Iris pigment epithelial cell (primary cell): Measurements from ENCODE around the gene ADGRB2.

Source experiments
- DNase-seq: peaks from one replicate; pipeline ENCODE4 v3.0.0-alpha.2; 2011; ENCODE audit warnings: low read depth

Gene ADGRB2

GRCh38 chr1:31702836-31703404 lies 61.2 kb downstream of the ADGRB2 start:
- no peak for DNase-seq

DNA sequence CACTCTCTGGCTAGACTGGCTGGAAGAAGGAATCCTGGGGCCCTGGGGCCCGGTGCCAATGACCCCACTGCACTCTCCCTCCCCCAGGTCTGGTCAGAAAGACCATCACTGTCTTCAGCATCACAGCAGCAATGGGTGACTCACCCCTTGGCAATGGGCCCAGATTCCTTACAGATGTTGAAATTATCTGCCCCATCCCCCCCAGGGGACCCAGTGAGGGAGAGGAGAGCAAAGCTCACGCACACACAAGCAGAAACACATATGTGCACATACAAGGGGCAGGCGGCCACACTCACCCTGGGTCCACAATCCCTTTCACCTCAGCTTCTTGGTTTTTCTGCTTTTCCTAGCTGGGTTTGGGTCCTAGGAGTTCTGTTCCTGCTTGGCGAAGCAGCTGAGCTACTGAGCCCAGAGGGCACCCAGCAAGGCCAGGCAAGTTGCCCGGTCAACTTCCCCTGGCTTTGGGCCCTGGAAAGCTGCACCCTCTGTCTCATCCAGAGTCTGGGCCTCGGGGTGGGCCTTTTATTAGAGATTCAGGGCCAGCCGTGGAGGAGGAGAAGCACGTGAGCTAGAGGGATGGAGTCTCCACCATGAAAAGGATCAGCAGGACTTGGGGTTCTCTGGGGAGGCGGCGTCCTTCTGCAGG lies 62.9 kb downstream of the ADGRB2 start:
- peak; percentile 94 for DNase-seq

DNA sequence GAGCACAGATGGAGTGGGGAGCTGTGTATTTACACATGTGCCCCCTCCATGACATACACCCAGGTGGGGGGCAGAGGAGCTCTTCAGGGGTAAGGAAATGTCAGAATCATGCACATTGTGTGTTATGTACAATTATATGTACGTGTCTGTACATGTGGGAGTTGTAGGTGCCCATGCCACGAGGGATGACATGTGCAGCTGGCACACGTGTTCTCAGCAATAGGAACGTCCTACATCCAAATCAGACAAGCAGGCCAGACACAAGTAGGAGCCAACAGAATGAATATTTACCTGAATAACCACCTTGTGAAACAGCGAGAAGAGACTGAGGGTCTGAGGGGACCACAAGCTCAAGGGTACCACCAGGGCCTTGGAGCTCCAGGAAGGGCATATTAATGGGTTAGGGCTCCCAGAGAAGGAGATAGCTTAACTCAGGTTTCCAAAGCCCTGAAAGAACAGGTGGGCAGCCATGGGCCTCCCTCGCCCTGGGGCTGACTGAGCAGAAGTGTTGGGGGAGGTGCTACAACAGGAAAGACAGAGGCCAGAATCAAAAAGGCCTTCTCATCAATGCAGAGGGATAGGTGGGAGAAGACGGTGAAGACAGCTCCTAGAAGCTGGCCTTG lies 63.6 kb downstream of the ADGRB2 start:
- no peak for DNase-seq

DNA sequence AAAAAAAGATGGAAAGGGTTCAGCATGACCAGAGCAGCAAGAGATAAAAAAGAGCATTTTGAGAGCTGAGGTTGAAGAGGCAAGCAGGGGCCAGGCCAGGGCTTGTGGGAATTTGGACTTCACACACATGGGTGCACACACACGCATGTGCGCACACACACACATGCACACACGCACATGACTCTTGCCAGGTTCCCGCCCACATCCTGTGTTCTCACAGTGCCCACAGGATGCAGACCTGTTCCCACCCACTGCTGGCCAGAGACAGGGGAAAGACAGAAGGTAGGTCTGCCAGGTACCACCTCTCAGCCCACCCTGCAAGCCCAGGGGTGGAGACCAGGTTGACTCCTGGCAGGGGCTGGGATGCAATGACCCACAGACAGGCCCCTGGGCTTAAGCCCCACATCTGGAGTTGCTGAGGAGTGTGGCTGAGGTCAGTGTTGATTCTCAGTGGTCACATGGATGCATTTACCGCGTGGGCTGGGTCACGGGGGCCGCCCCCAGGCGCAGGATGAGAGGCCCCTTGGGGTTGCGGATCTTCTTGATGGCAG lies 64.7 kb downstream of the ADGRB2 start:
- DNase-seq = no peak

DNA sequence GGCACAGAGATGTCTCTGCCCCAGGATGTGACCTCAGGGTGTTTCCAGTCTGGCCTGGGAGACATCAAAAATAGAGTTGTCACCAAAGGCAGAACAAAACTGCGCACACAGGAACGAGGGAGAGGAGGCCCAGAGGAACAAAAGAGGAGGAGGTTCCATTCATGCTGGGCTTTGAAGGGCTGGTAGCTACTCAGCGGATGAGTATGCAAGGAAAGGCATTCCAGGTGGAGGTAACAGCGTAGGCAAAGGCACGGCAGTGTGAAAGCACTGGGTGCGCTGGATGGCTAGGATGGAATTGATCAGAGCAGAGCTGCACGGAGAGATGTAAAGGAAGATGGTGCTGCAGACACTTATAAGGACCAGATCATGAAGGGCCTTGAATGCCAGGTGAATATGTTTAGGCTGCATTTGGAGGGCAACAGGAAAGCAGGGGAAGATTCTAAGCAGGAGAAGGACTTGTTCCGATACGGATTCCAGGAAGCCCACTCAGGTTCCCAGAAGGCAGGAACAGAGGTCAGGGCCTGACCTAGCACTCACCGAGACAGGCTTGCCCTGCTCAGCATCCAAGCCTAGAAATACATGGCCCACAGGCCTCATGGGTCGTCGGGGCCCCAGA lies 66.7 kb downstream of the ADGRB2 start:
- no peak for DNase-seq

- DNase-seq = no peak
Measured at GRCh38 chr1:31696242-31696641, 67.9 kb downstream of the ADGRB2 start.

GRCh38 chr1:31695327-31695726 lies 68.8 kb downstream of the ADGRB2 start:
- no peak for DNase-seq

GRCh38 chr1:31694964-31695313 lies 69.2 kb downstream of the ADGRB2 start:
- no peak for DNase-seq

DNA sequence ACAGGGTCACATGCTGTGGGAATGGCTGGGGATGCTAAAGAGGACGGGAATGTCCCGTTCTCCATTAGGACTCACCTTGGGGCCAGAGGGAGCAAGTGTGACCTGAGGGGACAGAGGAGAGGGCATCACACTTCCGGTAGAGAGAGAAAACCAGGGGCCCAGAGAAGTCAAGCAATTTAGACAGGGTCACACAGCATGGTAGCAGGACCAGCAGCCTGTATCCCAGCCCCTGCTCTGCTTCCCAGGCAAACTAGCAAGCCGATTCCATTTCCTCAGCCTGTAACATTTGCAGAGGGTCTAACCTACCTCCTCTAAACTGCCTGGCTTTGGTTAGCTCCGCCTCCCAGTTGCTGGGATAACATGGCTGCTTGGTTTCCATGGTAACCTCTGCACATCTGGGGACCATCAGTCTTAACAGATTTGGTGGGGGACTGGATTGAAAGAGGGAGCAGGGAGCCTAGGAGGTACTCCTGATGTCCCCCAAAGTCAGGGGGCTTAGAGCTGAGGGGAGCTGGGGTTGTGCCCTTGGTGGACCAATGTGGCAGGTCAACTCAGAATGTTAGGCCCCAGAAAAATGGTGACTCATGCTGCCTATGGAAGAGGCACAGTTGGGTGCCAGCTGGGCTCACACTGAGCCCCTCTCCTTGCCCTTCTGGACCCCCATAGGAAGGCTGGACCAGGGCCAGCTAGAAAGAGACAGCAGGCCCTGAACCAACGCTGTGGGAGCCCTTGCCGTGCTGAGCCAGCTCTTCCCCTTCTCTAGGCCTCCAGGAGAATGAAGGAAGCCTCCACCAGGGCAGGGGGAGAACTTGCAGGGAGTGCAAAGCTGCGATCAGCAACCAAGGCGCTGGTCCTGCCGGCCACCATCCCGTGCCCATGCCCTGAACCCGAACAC lies 69.8 kb downstream of the ADGRB2 start:
- no peak for DNase-seq

GRCh38 chr1:31693231-31693630 lies 70.9 kb downstream of the ADGRB2 start:
- no peak for DNase-seq

DNA sequence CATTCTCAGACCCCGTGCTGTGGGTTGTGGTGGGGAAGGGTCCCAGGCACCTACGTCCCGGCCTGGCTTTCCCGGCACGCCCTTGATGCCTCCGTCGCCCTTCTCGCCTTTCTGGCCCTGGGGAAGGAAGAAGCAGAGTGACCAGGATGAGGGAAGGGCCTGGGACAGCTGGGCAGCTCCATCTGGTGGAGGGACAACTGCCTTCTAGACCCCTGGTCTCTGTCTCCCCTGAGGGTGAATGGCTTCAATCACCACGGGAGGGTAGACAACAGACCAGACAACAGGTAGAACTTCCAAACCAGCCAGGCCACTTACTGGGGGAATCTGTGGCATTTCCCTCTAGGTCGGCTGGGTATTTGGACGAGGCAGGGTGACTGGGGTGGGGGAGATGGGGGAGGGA lies 72.2 kb downstream of the ADGRB2 start:
- DNase-seq = no peak

- no peak for DNase-seq
Measured at GRCh38 chr1:31691446-31691845, 72.7 kb downstream of the ADGRB2 start.

DNA sequence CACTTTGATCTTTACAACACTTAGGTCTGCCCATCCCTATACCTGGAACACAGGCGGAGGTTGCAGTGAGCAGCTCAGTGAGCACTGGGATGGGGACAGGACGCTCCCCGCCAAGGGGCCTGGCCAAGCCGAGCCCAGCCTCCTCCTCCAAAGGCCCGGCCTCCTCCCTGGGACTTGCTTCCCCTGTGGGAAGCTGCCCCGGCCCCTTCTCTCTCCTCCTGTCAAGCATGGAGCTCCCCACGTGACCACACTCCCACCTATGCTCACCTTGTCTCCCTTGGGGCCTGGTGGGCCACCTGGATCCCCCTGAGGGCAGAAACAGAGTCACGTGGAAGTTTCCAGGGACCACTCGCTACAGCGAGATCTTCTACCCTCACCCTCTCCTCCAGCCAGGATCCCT lies 73.2 kb downstream of the ADGRB2 start:
- DNase-seq = no peak

DNA sequence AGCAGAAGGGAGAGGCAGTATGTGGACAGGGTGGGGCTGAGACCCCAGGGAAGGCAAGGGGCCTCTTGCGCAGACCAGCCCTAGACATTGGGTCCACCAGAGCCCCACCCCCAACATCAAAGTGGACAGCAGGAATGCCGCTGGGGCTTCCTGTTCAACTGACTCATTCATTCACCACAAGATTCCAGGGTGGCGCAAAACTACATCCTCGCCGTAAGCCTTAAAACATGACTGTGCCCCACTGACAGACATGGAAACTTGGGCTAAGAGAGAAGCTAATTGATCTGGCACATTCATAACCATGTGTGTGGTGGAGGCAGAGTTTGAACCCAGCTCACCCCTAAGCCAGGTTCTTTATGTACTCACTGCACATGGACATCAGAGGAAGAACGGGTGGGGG lies 74.3 kb downstream of the ADGRB2 start:
- peak; percentile 98 for DNase-seq

DNA sequence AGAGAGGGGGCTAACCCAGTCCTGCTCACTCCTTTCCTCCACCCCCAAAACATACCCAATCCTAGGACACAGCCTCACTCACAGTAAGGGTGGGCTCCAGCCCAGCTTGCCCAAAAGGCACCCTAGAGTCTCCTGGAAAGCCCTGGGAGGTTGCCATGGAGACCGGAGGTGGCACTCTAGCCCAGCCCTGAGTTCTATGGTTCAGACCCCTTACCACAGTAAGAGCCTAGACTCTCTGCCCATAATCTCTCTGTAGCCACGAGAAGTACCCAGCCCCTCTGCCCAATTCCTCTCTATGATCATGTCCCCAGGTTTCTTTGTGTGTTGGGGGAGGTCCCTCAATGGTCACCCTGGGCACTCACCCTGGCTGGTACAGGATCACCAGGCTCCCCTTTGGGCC lies 74.8 kb downstream of the ADGRB2 start:
- DNase-seq = no peak

GRCh38 chr1:31688233-31688918 lies 75.8 kb downstream of the ADGRB2 start:
- peak; percentile 24 for DNase-seq

DNA sequence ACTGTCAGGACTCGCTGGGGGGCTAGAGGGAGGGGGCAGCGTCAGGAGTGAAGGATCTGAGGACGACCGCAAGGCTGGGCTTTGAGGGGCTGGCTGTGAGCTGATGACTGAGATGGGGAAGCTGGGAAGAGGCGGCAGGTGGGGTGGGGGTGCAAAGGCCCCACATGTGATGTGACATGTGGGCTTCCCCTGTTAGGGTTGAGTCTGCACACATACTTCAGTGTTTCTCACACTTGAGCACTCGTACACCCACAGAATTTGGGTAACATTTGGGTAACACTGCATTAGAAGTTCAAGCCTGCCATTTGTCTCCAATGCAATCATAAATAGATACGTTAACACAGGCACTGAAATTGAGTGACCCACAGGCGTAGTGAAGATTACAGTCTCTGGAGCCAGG lies 76.5 kb downstream of the ADGRB2 start:
- DNase-seq = no peak

GRCh38 chr1:31685795-31686194 lies 78.3 kb downstream of the ADGRB2 start:
- no peak for DNase-seq

DNA sequence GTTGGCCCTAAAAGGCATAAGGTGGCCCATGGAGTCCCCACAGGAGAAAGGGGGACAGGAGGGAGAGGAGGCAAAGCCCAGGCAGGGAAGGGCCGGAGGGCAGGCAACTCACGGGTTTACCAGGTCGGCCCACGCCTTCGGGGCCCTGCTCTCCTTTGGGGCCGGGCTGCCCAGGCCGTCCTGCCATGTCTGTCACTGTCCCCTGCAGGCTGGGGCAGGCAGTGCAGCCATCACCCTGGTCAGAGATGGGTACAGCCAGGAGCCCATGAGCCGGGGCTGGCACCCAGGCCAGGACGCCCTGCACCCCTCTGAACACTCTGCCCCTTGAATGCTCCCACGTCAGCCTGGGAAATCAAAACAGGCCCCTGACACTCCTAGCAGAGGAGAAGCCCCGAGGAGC lies 80.1 kb downstream of the ADGRB2 start:
- DNase-seq = no peak

GRCh38 chr1:31681415-31681814 lies 82.7 kb downstream of the ADGRB2 start:
- no peak for DNase-seq

DNA sequence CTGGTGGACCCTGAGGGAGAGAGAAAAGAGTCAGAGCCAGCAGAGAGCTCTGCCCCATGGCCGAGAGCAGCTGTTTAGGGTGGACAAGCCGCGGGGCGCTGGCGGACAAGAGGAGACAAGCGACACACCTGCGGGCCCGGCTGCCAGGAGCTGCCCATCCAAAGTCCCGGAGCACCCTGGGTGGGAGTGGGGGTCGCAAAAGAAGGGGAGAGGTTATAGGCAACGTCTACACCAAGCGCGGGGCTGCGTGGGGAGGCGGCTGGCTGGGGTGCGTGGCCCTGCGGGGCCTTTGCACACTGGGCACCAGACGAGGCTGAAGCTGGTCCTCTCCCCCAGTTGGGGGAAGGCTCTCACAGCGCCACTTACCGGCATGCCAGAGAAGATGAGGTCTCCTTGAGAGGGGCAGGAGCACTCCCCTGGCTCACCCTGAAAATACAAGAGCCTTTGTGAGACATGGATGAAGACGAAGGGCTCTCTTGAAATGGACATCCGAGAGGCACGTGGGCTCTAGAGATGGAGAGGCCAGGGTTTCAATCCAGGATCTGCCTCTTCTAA lies 84.4 kb downstream of the ADGRB2 start:
- DNase-seq = no peak
